Measurements from ENCODE around the gene GZF1. TPM values are rescaled to one million over a fixed set of nuclear protein-coding genes. Genes with fewer than 3 reads are reported as not detected.

GZF1 gene
- total and polyA plus RNA-seq, 7 experiments from 2014 or later, result 1.4 to 44.0 (median 14.9) TPM

DNA sequence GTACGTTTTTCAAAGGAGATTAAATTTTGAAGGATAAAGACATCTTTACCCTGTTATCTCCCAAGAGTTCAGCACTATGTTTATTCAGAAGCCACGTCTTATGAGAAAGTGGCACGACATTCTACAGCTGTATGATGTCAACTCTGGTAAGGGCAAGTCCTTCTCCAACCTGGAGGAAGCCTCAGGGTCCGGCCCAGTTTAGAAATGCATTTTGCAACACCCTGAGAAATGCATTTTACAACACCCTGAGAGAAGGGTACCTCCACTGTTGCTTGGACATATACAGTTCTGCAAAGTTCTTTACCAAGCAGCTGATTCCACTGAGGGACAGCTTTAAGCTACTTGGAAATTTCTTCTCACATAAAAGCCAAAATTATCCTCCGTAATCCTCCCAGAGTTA lies 41.8 kb downstream of the GZF1 start:
- H3K4me1 Mint-ChIP-seq, result peaks cover 17 to 76% (median 24%) of the 10 kb centered on the region in 7 donors
- no peaks in the 10 kb centered on the region for H3K27me3 ChIP-seq (ENCODE audit: control insufficient read depth in 2 of 2, insufficient read depth in 2 of 2, low read length in 2 of 2)
- H3K27ac Mint-ChIP-seq, result no peak overlapping the region
- no peaks in the 10 kb centered on the region for H3K9me3 ChIP-seq (ENCODE audit: control insufficient read depth in 2 of 3, low read length in 3 of 3)
- no peaks in the 10 kb centered on the region for H3K27me3 Mint-ChIP-seq
- H3K27ac ChIP-seq (ENCODE audit: low read depth, low read length), result no peak overlapping the region
- no peak overlapping the region for H3K4me3 Mint-ChIP-seq
- DNase-seq (no peak), ATAC-seq (no peak)
- H3K4me1 ChIP-seq (ENCODE audit: control insufficient read depth in 2 of 2, insufficient read depth in 2 of 2, low read length in 2 of 2), result peaks cover 0 to 9% of the 10 kb centered on the region in 2 donors
- H3K9me3 Mint-ChIP-seq, result no peaks in the 10 kb centered on the region
- no peak overlapping the region for H3K4me3 ChIP-seq (ENCODE audit: low read length)
- peaks cover 0 to 5% (median 0%) of the 10 kb centered on the region in 3 experiments for H3K36me3 ChIP-seq (ENCODE audit: control insufficient read depth in 2 of 3, insufficient read depth in 3 of 3, low read length in 3 of 3)
- intact Hi-C loops (cut with micrococcal nuclease), result no loop called here
- POLR2A ChIA-PET, result interaction anchor here (1.5 kb wide), 1 partner anchor 18 kb away, joined by 3 read pairs; the partner anchor contains the start of gene NAPB
- CTCF ChIA-PET, result no interaction called here
- peaks cover 0 to 29% (median 8%) of the 10 kb centered on the region in 5 donors for H3K36me3 Mint-ChIP-seq

DNA sequence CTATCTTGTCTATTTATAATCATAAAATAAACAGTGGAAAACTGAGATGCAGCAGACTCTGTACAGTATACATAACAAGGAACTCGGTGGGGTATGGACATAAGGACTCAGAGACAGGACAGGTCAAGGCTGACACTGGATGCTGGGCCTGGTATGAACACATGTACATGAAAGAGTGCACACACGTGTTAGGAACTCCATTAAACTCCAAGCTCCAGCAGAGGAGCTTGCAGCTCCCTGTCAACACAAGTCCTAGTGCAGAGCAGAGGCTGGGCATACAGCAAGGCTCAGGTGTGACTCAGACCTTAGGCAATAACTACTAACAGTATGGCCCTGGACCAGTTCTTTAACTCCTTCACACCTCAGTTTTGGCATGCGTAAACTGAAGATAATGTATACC lies 42.2 kb downstream of the GZF1 start:
- intact Hi-C loops (cut with micrococcal nuclease), result no loop called here
- DNase-seq, result no peak
- H3K4me1 Mint-ChIP-seq, result peaks cover 17 to 75% (median 25%) of the 10 kb centered on the region in 7 donors

DNA sequence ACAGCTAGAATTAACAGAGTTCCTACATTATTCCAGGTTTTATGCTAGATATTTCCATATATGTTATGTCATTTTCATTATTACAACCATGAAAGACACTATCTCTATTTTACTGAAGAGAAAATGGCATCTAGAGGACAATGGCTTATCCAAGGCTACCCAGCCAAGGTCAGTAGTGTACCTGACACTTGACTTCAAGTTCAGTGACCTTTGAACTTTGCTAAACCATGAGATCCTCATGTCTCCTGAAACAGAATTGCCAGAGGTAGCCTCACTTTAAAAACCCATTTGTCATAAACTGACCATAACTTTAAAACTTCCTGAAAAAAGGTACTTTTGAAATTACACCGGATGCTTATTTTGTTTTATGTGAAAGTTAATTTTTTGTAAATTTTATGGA lies 44.9 kb downstream of the GZF1 start:
- no peaks in the 10 kb centered on the region for H3K9me3 Mint-ChIP-seq
- H3K9me3 ChIP-seq (ENCODE audit: control insufficient read depth in 2 of 3, low read length in 3 of 3), result no peaks in the 10 kb centered on the region
- H3K27ac ChIP-seq (ENCODE audit: low read depth, low read length), result no peak overlapping the region
- peaks cover 0 to 9% of the 10 kb centered on the region in 2 donors for H3K4me1 ChIP-seq (ENCODE audit: control insufficient read depth in 2 of 2, insufficient read depth in 2 of 2, low read length in 2 of 2)
- ChIA-PET CTCF (no interaction called here), POLR2A (no interaction called here)
- no peak overlapping the region for H3K4me3 ChIP-seq (ENCODE audit: low read length)
- no peak for ATAC-seq
- no peak overlapping the region for H3K27ac Mint-ChIP-seq
- no peak for DNase-seq
- intact Hi-C loops (cut with micrococcal nuclease), result no loop called here
- H3K4me3 Mint-ChIP-seq, result no peak overlapping the region
- H3K36me3 ChIP-seq (ENCODE audit: control insufficient read depth in 2 of 3, insufficient read depth in 3 of 3, low read length in 3 of 3), result peaks cover 0 to 4% (median 0%) of the 10 kb centered on the region in 3 experiments
- no peaks in the 10 kb centered on the region for H3K27me3 ChIP-seq (ENCODE audit: control insufficient read depth in 2 of 2, insufficient read depth in 2 of 2, low read length in 2 of 2)
- H3K4me1 Mint-ChIP-seq, result peaks cover 20 to 69% (median 44%) of the 10 kb centered on the region in 7 donors
- no peaks in the 10 kb centered on the region for H3K27me3 Mint-ChIP-seq
- peaks cover 0 to 22% (median 4%) of the 10 kb centered on the region in 5 donors for H3K36me3 Mint-ChIP-seq

More for the DNA sequence above, 42.2 kb downstream of the GZF1 start:
- Mint-ChIP-seq H3K36me3 (peaks cover 0 to 25% (median 8%) of the 10 kb centered on the region in 5 donors), H3K4me3 (no peak overlapping the region), H3K27ac (no peak overlapping the region), H3K9me3 (no peaks in the 10 kb centered on the region), H3K27me3 (no peaks in the 10 kb centered on the region)
- H3K27me3 ChIP-seq (ENCODE audit: control insufficient read depth in 2 of 2, insufficient read depth in 2 of 2, low read length in 2 of 2), result no peaks in the 10 kb centered on the region
- peaks cover 0 to 9% of the 10 kb centered on the region in 2 donors for H3K4me1 ChIP-seq (ENCODE audit: control insufficient read depth in 2 of 2, insufficient read depth in 2 of 2, low read length in 2 of 2)
- H3K36me3 ChIP-seq (ENCODE audit: control insufficient read depth in 2 of 3, insufficient read depth in 3 of 3, low read length in 3 of 3), result peaks cover 0 to 5% (median 0%) of the 10 kb centered on the region in 3 experiments
- H3K27ac ChIP-seq (ENCODE audit: low read depth, low read length), result no peak overlapping the region
- H3K9me3 ChIP-seq (ENCODE audit: control insufficient read depth in 2 of 3, low read length in 3 of 3), result no peaks in the 10 kb centered on the region
- ChIA-PET CTCF (no interaction called here), POLR2A (interaction anchor here (1.5 kb wide), 1 partner anchor 17 kb away, joined by 3 read pairs; the partner anchor contains the start of gene NAPB)
- ATAC-seq, result no peak
- no peak overlapping the region for H3K4me3 ChIP-seq (ENCODE audit: low read length)

DNA sequence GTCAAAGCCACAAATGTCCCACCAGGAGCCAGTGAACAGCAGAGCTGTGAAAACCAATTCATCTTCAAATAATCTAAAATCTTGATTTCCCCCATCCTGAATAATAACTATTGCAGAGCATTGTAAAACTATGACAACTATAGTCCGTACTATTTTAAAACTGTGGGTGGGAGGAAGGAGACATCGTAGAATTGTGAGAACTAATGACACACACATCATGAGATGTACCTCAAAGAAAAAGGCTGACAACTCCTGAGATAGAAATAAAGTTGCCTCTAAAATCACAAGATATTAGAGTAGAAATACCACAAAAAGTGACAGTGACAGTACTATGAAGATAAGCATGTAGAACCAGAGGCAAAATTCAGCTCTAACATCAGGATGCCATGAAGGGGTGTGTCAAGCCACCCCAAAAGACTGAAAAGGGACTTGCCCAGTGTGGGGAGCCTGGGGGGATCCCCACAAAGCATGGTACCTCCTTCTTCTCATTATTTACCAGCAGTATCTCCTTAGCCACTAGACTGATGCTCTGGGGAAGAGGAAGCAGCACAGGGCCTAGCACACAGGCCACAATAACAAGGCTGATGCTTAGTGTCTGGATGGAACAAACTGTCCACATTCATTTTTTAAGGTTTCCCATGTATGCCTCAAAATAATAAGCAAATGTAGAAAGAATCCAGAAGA lies 45.9 kb downstream of the GZF1 start:
- peaks cover 23 to 60% (median 49%) of the 10 kb centered on the region in 7 donors for H3K4me1 Mint-ChIP-seq
- no peaks in the 10 kb centered on the region for H3K9me3 Mint-ChIP-seq
- Histone ChIP-seq H3K9me3 (ENCODE audit: control insufficient read depth in 2 of 3, low read length in 3 of 3) (no peaks in the 10 kb centered on the region), H3K4me1 (ENCODE audit: control insufficient read depth in 2 of 2, insufficient read depth in 2 of 2, low read length in 2 of 2) (peaks cover 0 to 9% of the 10 kb centered on the region in 2 donors), H3K36me3 (ENCODE audit: control insufficient read depth in 2 of 3, insufficient read depth in 3 of 3, low read length in 3 of 3) (no peaks in the 10 kb centered on the region), H3K4me3 (ENCODE audit: low read length) (no peak overlapping the region), H3K27me3 (ENCODE audit: control insufficient read depth in 2 of 2, insufficient read depth in 2 of 2, low read length in 2 of 2) (no peaks in the 10 kb centered on the region), H3K27ac (ENCODE audit: low read depth, low read length) (no peak overlapping the region)
- POLR2A ChIA-PET, result no interaction called here
- CTCF ChIA-PET, result no interaction called here
- peak overlapping the region in 3 of 9 donors; percentile 38 to 91 (median 41) for H3K27ac Mint-ChIP-seq
- peak; percentile 84 for ATAC-seq
- peak overlapping the region in 1 of 10 donors; percentile 65 for H3K4me3 Mint-ChIP-seq
- peak in 2 of 9 donors; percentile 12 to 34 for DNase-seq
- peaks cover 0 to 15% (median 4%) of the 10 kb centered on the region in 5 donors for H3K36me3 Mint-ChIP-seq
- intact Hi-C loops (cut with micrococcal nuclease), result loop anchor here in 1 of 2 donors (1.0 kb wide), 4 partner anchors 9 to 58 kb away; partner anchors contain the start of genes GZF1, NAPB and NXT1
- no peaks in the 10 kb centered on the region for H3K27me3 Mint-ChIP-seq

DNA sequence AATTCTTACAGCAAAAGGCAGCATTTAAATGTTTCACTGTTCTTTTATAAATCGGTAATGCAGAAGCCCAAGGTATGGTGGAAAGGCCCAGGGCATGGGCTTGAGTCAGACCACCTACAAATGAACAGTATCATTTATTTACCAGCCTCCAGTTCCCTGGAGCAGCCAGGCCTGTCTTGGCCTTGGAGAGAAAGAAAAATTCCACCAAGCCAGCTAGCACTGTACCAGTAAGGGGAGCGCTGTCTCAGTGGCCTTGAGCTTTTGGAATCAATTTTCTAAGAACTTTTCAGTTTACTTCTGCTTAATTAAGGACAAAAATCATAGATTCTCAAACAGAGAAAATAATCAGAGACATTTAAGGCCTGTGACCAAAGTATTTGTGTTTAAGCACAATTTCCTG lies 47.0 kb downstream of the GZF1 start:
- H3K36me3 Mint-ChIP-seq, result peaks cover 0 to 17% (median 4%) of the 10 kb centered on the region in 5 donors
- H3K27me3 Mint-ChIP-seq, result no peaks in the 10 kb centered on the region
- peak overlapping the region in 1 of 9 donors; percentile 91 for H3K27ac Mint-ChIP-seq
- no peaks in the 10 kb centered on the region for H3K27me3 ChIP-seq (ENCODE audit: control insufficient read depth in 2 of 2, insufficient read depth in 2 of 2, low read length in 2 of 2)
- H3K36me3 ChIP-seq (ENCODE audit: control insufficient read depth in 2 of 3, insufficient read depth in 3 of 3, low read length in 3 of 3), result no peaks in the 10 kb centered on the region
- CTCF ChIA-PET, result no interaction called here
- no peak overlapping the region for H3K4me3 ChIP-seq (ENCODE audit: low read length)
- POLR2A ChIA-PET, result no interaction called here
- no peak overlapping the region for H3K27ac ChIP-seq (ENCODE audit: low read depth, low read length)
- DNase-seq (no peak), ATAC-seq (no peak)
- no peaks in the 10 kb centered on the region for H3K9me3 ChIP-seq (ENCODE audit: control insufficient read depth in 2 of 3, low read length in 3 of 3)
- intact Hi-C loops (cut with micrococcal nuclease), result loop anchor here in 1 of 2 donors (1.0 kb wide), 4 partner anchors 10 to 59 kb away; partner anchors contain the start of genes GZF1, NAPB and NXT1
- H3K4me1 Mint-ChIP-seq, result peaks cover 26 to 64% (median 59%) of the 10 kb centered on the region in 7 donors
- H3K4me1 ChIP-seq (ENCODE audit: control insufficient read depth in 2 of 2, insufficient read depth in 2 of 2, low read length in 2 of 2), result peaks cover 0 to 9% of the 10 kb centered on the region in 2 donors
- no peak overlapping the region for H3K4me3 Mint-ChIP-seq
- no peaks in the 10 kb centered on the region for H3K9me3 Mint-ChIP-seq

DNA sequence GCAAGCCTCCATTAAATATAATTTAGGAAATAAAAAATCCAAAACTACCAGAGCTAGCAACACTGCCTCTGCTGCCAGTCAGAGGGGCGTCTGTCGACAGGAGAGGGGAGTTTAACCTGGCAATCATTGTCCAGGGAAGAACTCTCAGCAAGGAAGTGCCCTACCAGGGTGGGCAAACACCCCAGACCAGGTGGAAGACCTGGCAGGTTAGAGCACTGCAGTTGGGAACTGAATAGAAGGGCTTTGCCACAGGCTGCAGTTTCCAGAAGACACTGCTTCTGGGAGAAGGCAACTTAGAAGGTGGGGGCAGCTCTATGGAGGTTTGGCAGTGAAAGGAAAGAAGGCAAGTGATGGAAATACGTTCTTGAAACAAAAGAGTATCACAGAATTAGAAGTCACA lies 47.8 kb downstream of the GZF1 start:
- no peak for ATAC-seq
- POLR2A ChIA-PET, result no interaction called here
- H3K36me3 ChIP-seq (ENCODE audit: control insufficient read depth in 2 of 3, insufficient read depth in 3 of 3, low read length in 3 of 3), result no peaks in the 10 kb centered on the region
- intact Hi-C loops (cut with micrococcal nuclease), result no loop called here
- peaks cover 0 to 15% (median 0%) of the 10 kb centered on the region in 5 donors for H3K36me3 Mint-ChIP-seq
- no peaks in the 10 kb centered on the region for H3K27me3 Mint-ChIP-seq
- H3K4me1 Mint-ChIP-seq, result peaks cover 26 to 60% (median 54%) of the 10 kb centered on the region in 7 donors
- no peaks in the 10 kb centered on the region for H3K27me3 ChIP-seq (ENCODE audit: control insufficient read depth in 2 of 2, insufficient read depth in 2 of 2, low read length in 2 of 2)
- H3K4me3 ChIP-seq (ENCODE audit: low read length), result no peak overlapping the region
- CTCF ChIA-PET, result no interaction called here
- H3K27ac Mint-ChIP-seq, result peak overlapping the region in 1 of 9 donors; percentile 52
- peak overlapping the region in 1 of 10 donors; percentile 1 for H3K4me3 Mint-ChIP-seq
- no peak overlapping the region for H3K27ac ChIP-seq (ENCODE audit: low read depth, low read length)
- no peaks in the 10 kb centered on the region for H3K9me3 ChIP-seq (ENCODE audit: control insufficient read depth in 2 of 3, low read length in 3 of 3)
- H3K4me1 ChIP-seq (ENCODE audit: control insufficient read depth in 2 of 2, insufficient read depth in 2 of 2, low read length in 2 of 2), result peaks cover 0 to 9% of the 10 kb centered on the region in 2 donors
- H3K9me3 Mint-ChIP-seq, result no peaks in the 10 kb centered on the region
- DNase-seq, result no peak
